ENCODE data around the gene FKBP7. TPM values are rescaled to one million over a fixed set of nuclear protein-coding genes. Genes with fewer than 3 reads are reported as not detected.
A peak's percentile ranks its signal among the peaks of the same experiment; 100 is the strongest.

FKBP7 gene
- total and polyA plus RNA-seq, 2 experiments from 2014 or later, result 28.4 to 81.1 TPM

DNA sequence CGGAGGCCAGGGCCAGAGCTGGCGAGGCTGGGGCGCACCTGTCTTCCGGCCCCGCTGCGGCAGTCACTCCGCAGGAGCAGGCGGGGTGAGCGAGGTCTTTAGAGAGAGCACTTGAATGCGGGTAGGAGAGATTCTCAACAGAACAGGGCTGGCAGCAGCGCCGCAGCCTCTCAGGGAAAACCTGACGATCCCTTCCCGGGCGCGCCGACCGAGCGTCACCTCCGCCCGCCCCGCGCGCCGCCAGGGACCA is 28.0 kb downstream of the FKBP7 start:
- Histone ChIP-seq H3K4me2 (ENCODE audit: unreplicated experiment) (peak overlapping the region; percentile 82), H3K79me2 (ENCODE audit: insufficient read depth) (peaks cover 48% of the 10 kb centered on the region), H3F3A (ENCODE audit: insufficient read depth) (no peaks in the 10 kb centered on the region), H3K36me3 (ENCODE audit: low read depth) (peaks cover 19% of the 10 kb centered on the region; the same call in 1 of the 2 replicates), H3K4me3 (peak overlapping the region; percentile 89), H3K9me2 (ENCODE audit: insufficient read depth) (no peaks in the 10 kb centered on the region), H3K9ac (peak overlapping the region; percentile 98), H3K27ac (peak overlapping the region; percentile 98), H2AFZ (peak overlapping the region; percentile 77), H3K9me3 (ENCODE audit: low read depth) (no peaks in the 10 kb centered on the region), H3K27me3 (replicated peaks; ENCODE audit: insufficient read depth) (no peaks in the 10 kb centered on the region), H4K20me1 (ENCODE audit: insufficient read depth) (no peaks in the 10 kb centered on the region), H3K4me1 (ENCODE audit: insufficient read depth) (peaks cover 7% of the 10 kb centered on the region; the same call in 1 of the 2 replicates)
- in situ Hi-C loops (cut with MboI), result no loop called here
- WGBS, 2 experiments (ENCODE audit: low coverage in 1 of 2, low lambda C conversion rate in 2 of 2, missing lambda C conversion rate in 2 of 2), result 0 to 1% methylated on average over 10 of the region's 25 CpGs
- no peak for TF ChIP-seq EZH2 (IDR thresholded peaks at IDR 0.05; ENCODE audit: insufficient read depth, poor library complexity, severe bottlenecking)
- TF ChIP-seq EZH2phosphoT487 (IDR thresholded peaks at IDR 0.05; ENCODE audit: insufficient read depth, low read depth), result no peak
- DNase-seq, result no peak

DNA sequence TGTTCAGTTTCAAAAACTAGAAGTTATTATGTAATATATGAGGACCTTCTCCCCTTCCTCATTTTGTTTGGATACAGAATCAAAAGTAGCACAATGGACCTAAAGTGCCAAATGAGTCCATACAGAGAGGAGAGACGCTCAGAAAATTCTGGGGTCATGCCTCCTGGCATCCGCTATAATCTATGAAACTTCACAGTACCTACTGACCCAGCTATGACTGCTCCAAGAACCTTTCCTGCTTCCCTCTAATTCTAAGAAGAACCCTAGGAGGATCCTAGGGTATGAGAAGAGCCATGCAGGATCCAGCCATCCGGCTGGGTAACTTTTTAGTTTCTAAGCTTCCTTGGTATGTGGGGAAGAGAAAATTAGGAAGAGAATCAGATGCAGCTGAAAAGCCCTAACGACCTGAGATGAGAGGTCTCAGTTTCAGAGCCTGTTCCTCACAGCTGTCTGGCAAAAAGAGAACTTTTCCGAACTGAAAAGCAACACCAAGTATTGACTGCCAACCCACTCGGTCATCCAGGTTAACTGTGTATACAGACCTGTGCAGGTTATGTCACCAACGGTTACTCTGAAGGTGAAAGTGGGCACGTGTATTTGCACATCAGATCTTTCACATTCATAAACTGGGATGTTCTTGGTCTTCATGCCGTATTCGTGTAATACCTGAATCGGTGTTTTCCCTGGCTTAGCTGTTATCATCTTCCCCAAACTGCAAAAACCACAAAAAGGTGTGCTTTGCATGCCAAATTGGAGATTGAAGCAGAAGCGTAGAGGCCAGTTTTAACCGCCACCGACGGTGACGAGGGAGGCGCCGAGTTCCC is 28.5 kb downstream of the FKBP7 start:
- Histone ChIP-seq H4K20me1 (ENCODE audit: insufficient read depth) (no peaks in the 10 kb centered on the region), H3K9ac (peak overlapping the region; percentile 98), H3K9me3 (ENCODE audit: low read depth) (no peaks in the 10 kb centered on the region), H2AFZ (peak overlapping the region; percentile 77), H3F3A (ENCODE audit: insufficient read depth) (no peaks in the 10 kb centered on the region), H3K4me3 (peak overlapping the region; percentile 89), H3K79me2 (ENCODE audit: insufficient read depth) (peaks cover 53% of the 10 kb centered on the region), H3K4me2 (ENCODE audit: unreplicated experiment) (peak overlapping the region; percentile 82), H3K27me3 (replicated peaks; ENCODE audit: insufficient read depth) (no peaks in the 10 kb centered on the region), H3K9me2 (ENCODE audit: insufficient read depth) (no peaks in the 10 kb centered on the region), H3K36me3 (ENCODE audit: low read depth) (peaks cover 24% of the 10 kb centered on the region; the same call in 1 of the 2 replicates), H3K4me1 (ENCODE audit: insufficient read depth) (peaks cover 7% of the 10 kb centered on the region; the same call in 1 of the 2 replicates), H3K27ac (peak overlapping the region; percentile 98)
- 7% methylated on average over 18 of the region's 18 CpGs for WGBS, 2 experiments (ENCODE audit: low coverage in 1 of 2, low lambda C conversion rate in 2 of 2, missing lambda C conversion rate in 2 of 2)
- in situ Hi-C loops (cut with MboI), result no loop called here
- TF ChIP-seq EZH2phosphoT487 (IDR thresholded peaks at IDR 0.05; ENCODE audit: insufficient read depth, low read depth) (no peak), EZH2 (IDR thresholded peaks at IDR 0.05; ENCODE audit: insufficient read depth, poor library complexity, severe bottlenecking) (no peak)
- DNase-seq, result peak; percentile 40

DNA sequence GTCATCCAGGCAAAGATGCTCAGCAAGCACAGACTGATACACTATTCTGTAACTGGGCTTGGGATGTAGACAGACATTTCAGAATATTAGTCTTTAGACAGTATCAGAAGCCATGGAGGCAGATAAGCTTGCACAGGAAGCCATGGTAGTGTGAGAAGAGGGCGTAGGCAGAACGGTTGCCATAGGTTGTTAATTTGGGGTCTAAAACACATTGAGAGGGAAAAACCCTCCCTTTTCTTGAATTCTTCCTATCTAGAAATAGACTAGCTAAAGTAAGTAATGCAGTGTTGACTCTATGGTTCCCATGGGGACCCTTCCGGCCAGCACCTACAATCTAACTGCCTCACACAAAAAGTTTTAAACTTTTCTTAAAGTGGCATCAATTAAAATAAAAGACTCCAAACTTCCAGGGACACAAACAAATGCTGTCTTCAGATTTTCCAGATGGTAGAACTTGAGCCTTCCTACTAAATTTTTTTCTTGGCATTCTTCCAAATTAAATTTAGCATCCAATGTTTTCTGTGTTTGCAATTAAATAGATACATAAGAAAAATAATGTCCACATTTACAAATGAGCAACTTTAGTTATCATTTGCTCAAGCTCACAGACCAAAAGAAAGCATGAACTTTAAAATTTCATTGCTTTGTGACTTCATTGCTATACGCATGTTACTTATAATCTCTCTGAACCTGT is 29.3 kb downstream of the FKBP7 start:
- no peak overlapping the region for H2AFZ ChIP-seq
- H3K79me2 ChIP-seq (ENCODE audit: insufficient read depth), result peaks cover 58% of the 10 kb centered on the region
- H3K9me3 ChIP-seq (ENCODE audit: low read depth), result no peaks in the 10 kb centered on the region
- no peaks in the 10 kb centered on the region for H4K20me1 ChIP-seq (ENCODE audit: insufficient read depth)
- peaks cover 7% of the 10 kb centered on the region; the same call in 1 of the 2 replicates for H3K4me1 ChIP-seq (ENCODE audit: insufficient read depth)
- peaks cover 32% of the 10 kb centered on the region; the same call in 1 of the 2 replicates for H3K36me3 ChIP-seq (ENCODE audit: low read depth)
- peak overlapping the region; percentile 89 for H3K4me3 ChIP-seq
- H3K4me2 ChIP-seq (ENCODE audit: unreplicated experiment), result peak overlapping the region; percentile 82
- in situ Hi-C loops (cut with MboI), result no loop called here
- H3K27ac ChIP-seq, result no peak overlapping the region
- DNase-seq, result no peak
- H3K27me3 ChIP-seq (replicated peaks; ENCODE audit: insufficient read depth), result no peaks in the 10 kb centered on the region
- 93% methylated on average over 4 of the region's 4 CpGs for WGBS, 2 experiments (ENCODE audit: low coverage in 1 of 2, low lambda C conversion rate in 2 of 2, missing lambda C conversion rate in 2 of 2)
- no peak overlapping the region for H3K9ac ChIP-seq
- no peaks in the 10 kb centered on the region for H3K9me2 ChIP-seq (ENCODE audit: insufficient read depth)
- no peaks in the 10 kb centered on the region for H3F3A ChIP-seq (ENCODE audit: insufficient read depth)
- no peak for TF ChIP-seq EZH2phosphoT487 (IDR thresholded peaks at IDR 0.05; ENCODE audit: insufficient read depth, low read depth)
- no peak for TF ChIP-seq EZH2 (IDR thresholded peaks at IDR 0.05; ENCODE audit: insufficient read depth, poor library complexity, severe bottlenecking)

DNA sequence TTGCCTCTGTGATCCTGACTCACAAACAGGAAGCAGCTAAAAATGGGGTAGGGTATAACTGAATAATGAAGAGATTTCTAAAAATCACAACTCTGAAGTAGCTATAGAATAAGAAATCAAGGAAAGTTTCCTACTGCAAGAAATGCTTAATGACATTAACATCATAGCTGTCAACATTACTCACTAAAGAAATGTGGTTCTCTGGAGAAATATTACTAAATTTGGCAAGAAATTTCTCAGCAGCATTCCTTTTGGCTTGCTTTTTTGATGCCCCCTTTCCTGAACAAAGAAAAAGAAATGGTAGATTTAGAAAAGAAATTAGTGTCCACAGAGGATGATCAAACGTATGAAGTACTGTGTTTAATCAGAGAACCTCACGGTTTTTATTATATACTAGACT is 37.0 kb downstream of the FKBP7 start:
- H4K20me1 ChIP-seq (ENCODE audit: insufficient read depth), result no peaks in the 10 kb centered on the region
- no peak overlapping the region for H3K27ac ChIP-seq
- TF ChIP-seq EZH2phosphoT487 (IDR thresholded peaks at IDR 0.05; ENCODE audit: insufficient read depth, low read depth), result no peak
- no peak for TF ChIP-seq EZH2 (IDR thresholded peaks at IDR 0.05; ENCODE audit: insufficient read depth, poor library complexity, severe bottlenecking)
- H3F3A ChIP-seq (ENCODE audit: insufficient read depth), result peaks cover 4% of the 10 kb centered on the region; the same call in 1 of the 2 replicates
- no peak overlapping the region for H3K9ac ChIP-seq
- peaks cover 20% of the 10 kb centered on the region; the same call in 1 of the 2 replicates for H3K79me2 ChIP-seq (ENCODE audit: insufficient read depth)
- no peaks in the 10 kb centered on the region for H3K4me1 ChIP-seq (ENCODE audit: insufficient read depth)
- no peaks in the 10 kb centered on the region for H3K9me2 ChIP-seq (ENCODE audit: insufficient read depth)
- DNase-seq, result peak; percentile 15
- 50 to 68% methylated on average over 2 of the region's 2 CpGs for WGBS, 2 experiments (ENCODE audit: low coverage in 1 of 2, low lambda C conversion rate in 2 of 2, missing lambda C conversion rate in 2 of 2)
- H3K9me3 ChIP-seq (ENCODE audit: low read depth), result no peaks in the 10 kb centered on the region
- no peak overlapping the region for H3K4me2 ChIP-seq (ENCODE audit: unreplicated experiment)
- H2AFZ ChIP-seq, result no peak overlapping the region
- H3K4me3 ChIP-seq, result no peak overlapping the region
- H3K27me3 ChIP-seq (replicated peaks; ENCODE audit: insufficient read depth), result no peaks in the 10 kb centered on the region
- in situ Hi-C loops (cut with MboI), result no loop called here
- peaks cover 89% of the 10 kb centered on the region for H3K36me3 ChIP-seq (ENCODE audit: low read depth)

All from GM23248 (cell line).